GM19328 (cell line): ENCODE results near the gene IVNS1ABP.

Experiments
- ATAC-seq: cut with Tn5 transposase; IDR thresholded peaks from one replicate; pipeline ENCODE4 v1.9.1; 2021; ENCODE audit warnings: mild to moderate bottlenecking, moderate library complexity; ENCODE audit not compliant: unreplicated experiment

IVNS1ABP gene

DNA sequence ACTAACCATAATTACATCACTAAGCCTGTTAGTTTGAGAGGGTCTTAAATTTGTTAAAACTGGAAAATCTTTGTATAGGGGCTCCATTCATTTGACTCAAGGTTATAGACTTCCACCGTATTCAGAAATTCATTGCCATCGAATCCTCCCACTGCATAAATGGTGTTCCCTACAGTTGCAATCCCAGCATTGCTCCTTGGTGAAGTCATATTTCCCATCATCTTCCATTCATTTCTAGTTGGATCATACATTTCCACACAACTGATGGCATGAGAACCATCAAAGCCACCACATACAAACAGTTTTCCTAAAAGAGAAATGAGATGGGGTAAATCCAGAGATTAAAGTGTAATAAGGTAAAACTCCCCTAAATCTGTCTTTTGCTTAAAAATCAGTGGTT is 19.1 kb downstream of the IVNS1ABP start:
- ATAC-seq, result no peak

GRCh38 chr1:185295091-185295490 is 22.0 kb downstream of the IVNS1ABP start:
- ATAC-seq, result no peak

- no peak for ATAC-seq
Observed at GRCh38 chr1:185293967-185294542, 23.0 kb downstream of the IVNS1ABP start.

GRCh38 chr1:185292237-185292636 is 24.8 kb downstream of the IVNS1ABP start:
- ATAC-seq, result no peak

GRCh38 chr1:185291652-185292051 is 25.4 kb downstream of the IVNS1ABP start:
- ATAC-seq, result no peak

DNA sequence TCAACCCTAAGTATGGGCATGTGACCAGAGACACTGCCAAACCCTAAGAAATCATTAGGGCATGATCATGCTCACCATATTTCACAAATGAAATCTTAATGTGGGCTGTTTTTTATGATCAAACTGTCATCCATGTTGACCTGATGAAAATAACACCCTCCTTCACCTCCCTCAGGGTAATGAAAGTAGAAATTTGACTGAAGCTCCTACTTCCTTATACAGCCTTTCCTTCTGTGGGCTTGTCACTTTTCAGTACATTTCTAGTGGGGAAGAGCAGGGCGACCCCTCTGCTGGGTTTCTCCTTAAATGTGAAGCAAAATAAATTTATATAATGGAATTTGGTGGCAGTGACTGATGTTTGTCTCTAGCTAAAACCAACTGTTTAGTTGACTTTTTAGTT is 25.9 kb downstream of the IVNS1ABP start:
- no peak for ATAC-seq

DNA sequence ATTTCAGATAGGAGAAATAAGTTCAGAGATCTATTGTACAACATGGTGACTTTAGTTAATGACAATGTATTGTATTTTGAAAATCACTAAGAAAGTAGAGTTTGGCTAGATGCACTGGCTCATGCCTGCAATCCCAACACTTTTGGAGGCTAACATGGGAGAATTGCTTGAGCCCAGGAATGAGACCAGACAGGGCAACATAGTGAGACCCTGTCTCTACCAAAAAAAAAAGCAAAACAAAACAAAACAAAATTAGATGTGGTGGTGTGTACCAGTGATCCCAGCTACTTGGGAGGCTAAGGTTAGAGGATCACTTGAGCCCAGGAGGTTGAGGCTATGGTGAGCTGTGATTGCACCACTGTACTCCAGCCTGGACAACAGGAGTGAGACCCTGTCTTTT is 27.2 kb downstream of the IVNS1ABP start:
- no peak for ATAC-seq

- no peak for ATAC-seq
Observed at GRCh38 chr1:185288435-185288834, 28.6 kb downstream of the IVNS1ABP start.

GRCh38 chr1:185287451-185287850 is 29.6 kb downstream of the IVNS1ABP start:
- no peak for ATAC-seq

DNA sequence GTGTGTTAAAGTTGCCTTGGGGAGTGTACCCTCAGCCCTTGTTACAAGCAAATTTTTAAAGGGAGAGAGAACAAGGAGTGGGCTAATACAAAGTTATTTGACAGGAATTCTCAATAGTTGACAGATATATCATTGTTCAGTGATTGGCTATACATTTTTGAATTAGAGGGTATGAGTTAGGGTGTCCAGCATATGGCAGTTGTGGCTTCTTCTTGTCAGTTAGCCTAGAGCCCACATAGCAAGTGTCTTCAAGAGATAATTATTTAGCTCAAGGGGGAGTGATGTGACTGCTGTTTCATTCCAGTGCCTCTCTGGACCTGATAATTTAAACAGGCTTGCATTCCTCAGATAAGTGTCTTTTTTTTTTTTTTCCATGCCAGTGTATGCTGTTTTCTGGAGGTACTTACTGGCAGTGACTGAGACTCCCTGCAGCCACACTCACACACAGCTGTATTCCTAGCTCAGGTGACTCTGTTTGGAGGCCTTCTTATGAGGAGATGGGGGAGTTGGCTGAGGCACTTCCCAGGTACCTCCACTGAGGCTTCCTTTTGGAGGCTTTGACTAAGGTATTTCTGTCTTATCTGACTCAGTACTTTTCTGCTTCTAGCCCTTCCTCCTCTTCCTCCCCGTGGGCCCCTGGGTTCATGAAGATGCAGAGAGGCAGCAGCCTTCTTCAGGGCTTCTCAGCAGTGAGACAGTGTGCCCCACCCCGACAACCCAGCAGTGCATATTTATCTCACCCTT is 32.3 kb downstream of the IVNS1ABP start:
- no peak for ATAC-seq

DNA sequence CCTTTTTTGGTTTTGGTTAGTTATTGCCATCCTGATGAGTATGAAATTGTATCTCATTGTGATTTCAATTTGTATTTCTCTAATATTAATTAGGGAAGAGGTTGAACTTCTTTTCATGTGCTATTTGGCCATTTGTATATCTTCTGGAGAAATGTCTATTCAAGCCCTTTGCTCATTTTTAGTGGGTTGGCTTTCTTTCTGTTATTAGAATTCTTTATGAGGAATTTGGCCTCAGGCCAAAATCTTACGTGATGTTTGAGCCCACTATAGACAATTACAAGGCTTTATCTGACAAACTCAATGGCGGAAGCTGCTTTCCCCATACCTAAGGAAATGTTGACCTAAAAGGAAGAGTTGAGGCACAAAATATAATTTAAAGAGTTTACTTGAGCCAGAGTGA is 32.9 kb downstream of the IVNS1ABP start:
- ATAC-seq, result no peak

DNA sequence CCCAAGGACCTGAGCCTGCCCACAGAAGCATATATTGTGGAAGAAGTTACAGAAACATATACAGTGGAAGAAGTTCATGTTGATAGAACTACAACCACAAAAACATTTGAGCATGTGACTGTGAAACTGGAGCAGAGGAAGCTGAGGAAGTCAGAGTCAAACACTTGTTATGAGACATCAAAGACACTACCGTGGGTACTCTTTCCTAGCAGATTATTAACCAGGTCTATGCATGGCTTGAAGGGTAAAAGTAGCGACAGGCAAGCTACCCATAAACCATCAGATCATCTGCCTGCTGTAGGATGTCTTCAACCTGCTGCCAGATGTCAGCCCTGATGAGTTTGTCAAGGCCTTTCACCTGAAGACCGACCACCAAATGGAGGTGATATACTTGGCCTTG is 35.8 kb downstream of the IVNS1ABP start:
- ATAC-seq, result no peak

DNA sequence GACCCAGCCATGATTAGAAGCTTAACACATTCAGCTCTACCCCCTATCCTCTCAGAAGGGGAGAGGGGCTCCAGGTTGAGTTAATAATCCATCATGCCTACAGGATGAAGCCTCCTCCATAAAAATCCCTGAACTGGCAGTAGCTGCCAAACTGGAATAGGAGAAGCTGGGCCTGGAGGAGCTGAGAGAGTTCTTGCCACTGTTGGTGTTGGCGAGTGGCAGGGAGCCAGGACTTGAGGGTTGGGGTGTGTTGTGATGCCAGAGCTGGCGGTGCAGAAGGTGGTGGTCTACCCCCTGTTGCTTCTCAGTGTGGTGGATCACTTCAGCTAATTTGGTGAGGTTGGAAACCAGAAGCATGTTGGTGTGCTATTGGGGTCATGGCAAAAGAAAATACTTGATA is 36.5 kb downstream of the IVNS1ABP start:
- no peak for ATAC-seq

DNA sequence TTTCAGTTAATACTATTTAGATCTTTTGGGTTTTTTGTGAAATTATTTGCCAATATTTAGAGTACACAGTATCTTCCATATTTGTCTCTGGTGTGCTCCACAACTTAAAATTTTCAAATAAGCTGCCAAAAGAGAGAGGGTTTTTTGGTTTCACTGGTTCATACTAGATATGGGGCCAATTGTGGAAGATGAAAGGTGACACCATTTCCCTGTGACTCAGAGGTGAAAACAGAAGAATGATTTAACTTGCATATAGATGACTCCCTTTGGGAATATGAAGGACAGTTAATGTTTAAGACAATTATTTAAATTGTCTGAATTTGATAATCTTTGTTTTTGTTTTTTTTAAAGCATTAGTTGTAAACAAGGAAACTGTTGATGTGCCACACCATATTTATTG is 37.5 kb downstream of the IVNS1ABP start:
- no peak for ATAC-seq

DNA sequence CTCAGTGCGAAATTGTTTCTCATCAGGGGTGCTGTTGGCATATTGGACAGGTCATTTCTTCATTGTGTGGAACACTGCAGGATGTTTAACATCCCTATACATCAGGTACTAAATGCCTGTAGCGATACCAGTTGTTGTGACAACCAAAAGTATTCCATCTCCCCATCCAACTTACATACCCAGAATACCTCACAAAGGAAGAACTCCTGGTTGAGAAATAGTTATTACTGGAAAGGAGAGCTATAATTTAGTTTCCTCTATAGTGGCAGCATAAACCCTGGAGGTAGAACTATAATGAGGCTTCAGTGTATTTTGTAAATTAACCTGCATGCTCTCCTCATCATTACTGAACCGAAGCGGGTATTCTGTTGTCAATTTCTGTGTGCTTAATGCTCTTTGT is 45.1 kb downstream of the IVNS1ABP start:
- no peak for ATAC-seq

DNA sequence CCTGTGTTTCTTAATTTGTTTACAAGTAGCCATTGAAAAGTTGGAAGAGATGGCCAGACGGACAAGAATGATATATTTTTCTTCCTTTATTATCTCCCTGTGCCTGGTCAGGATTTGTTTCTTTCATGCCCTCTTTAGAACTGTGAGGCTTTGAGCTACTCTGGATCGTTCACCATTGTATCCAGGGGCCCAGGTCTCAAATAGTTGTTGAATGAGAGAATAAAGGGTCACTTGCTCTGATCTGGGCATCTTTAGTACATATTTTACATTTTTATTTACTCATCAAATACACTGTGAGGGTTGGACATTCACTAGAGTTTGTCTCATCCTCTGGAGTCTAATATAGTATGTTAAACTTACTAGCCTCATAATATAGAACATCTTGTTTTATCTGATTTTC is 48.7 kb downstream of the IVNS1ABP start:
- no peak for ATAC-seq

DNA sequence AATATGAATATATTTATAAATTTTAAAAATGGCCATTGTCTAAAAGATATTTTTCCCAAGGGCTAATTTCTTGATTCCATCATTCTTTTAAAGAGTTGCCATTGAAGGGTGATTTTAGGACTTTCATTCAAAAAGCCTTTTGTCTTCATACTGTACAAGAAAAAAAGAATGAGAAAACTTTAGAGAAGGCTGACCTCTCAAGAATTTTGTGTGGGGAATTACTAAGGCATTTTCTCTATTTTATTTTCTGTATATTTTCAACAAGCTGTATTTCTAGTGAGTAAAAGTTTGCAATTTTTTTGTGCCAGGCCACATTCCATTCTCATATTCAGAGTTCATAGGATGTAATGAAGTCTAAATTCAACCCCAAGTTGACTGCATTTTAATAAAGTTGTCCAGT is 49.3 kb downstream of the IVNS1ABP start:
- no peak for ATAC-seq

DNA sequence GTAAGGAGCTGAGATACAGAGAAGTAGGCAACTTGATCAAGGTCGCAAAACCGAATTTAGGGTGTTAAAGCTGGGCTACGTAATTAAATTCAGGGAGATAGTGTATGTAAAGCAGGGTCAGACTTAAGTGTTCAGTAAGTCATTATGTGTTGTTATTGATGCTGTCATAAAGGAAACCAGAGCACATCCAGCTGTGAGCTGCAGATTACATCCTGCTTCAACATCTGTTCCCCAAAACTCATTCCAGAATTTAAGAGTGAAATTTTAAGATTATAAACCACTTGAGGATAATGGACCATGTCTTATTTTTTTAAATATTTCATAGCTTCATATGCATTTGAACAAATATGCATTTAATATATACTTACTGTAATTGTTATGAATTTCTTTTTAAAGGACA is 49.7 kb downstream of the IVNS1ABP start:
- ATAC-seq, result no peak

GRCh38 chr1:185265314-185265713 is 51.7 kb downstream of the IVNS1ABP start:
- no peak for ATAC-seq

DNA sequence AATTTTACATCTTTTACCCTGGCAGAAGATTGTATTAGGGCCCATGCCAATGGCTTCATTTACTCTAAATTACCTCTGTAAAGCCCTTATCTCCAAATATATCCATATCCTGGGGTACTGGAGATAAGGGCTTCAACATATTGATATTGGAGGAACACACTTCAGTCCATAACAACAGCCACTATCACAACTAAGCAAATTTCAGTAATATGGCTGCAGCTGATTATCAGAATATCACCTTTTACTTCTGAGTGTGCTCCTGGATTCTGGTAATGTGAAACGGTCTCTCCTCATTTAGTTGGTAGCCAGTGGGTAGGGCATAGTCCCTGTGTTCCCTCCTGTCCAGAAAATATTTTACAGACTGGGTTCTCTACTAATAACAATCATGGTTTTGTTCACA is 53.3 kb downstream of the IVNS1ABP start:
- ATAC-seq, result no peak

- no peak for ATAC-seq
Observed at GRCh38 chr1:185263292-185263691, 53.8 kb downstream of the IVNS1ABP start.

DNA sequence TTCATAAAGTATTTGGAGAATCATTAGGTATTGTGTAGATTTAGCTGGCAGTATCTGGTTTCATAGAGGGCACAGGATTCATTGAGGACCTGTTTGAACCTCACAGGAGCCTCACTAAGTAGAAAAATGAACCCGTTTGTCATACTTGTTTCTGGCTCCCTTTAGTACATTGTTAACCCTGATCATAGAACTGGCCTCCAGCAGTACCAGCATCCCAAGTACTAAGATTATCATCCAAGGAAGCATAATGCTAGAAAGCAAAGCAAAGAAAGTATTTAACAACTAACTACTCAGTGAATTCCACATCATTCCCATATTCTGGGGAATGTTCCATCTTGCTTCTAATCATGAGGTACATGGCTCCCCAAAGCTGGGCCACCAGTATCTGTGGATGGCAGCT is 54.9 kb downstream of the IVNS1ABP start:
- no peak for ATAC-seq

DNA sequence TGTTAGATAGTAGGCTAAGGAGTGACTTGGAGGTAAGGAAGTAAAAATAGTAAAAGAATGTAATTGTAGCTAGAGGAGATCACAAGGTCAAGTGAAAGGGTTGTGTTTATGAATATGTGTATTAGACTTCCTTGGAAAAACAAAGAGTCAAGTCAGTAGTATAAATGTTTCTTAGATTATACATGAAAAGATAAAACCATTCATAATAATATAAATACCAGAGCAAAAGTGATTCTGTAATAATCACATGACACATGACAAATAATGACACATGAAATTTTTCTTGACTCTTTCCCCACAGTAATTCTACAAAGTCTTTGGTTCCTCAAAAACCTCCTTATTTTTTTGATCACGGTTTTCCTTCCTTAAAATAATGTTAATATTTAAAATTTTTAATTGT is 56.4 kb downstream of the IVNS1ABP start:
- ATAC-seq, result no peak
